GM19193 (cell line): ENCODE results near the gene SLC4A4.

Experiments used
- POLR2A ChIP-seq: IDR thresholded peaks from 4 replicates; pipeline ENCODE4 v1.6.1; 2011; ENCODE audit not compliant: insufficient read depth, insufficient read length; ENCODE audit errors: extremely low read depth

SLC4A4 gene

DNA sequence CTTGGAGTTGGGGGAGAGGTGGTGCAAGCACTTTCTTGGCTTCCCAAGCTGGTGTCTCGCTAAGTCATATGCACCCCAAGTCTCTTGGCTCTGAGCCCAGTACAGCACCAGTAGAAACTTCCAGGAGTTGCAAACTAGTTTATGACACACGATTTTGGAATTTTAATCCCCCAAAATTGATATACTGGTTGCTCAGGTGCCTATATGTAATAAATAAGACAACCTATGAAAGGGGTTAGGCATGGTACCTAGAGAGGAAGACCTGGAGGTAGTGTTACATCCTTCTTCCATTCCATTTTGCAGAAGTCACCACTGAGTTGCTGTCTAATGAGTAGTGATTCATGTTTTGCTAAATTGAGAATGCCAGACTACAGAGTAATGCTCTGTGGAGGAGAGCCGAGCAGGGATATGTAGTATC lies 4.3 kb upstream of the SLC4A4 start:
- TF ChIP-seq POLR2A = no peak

DNA sequence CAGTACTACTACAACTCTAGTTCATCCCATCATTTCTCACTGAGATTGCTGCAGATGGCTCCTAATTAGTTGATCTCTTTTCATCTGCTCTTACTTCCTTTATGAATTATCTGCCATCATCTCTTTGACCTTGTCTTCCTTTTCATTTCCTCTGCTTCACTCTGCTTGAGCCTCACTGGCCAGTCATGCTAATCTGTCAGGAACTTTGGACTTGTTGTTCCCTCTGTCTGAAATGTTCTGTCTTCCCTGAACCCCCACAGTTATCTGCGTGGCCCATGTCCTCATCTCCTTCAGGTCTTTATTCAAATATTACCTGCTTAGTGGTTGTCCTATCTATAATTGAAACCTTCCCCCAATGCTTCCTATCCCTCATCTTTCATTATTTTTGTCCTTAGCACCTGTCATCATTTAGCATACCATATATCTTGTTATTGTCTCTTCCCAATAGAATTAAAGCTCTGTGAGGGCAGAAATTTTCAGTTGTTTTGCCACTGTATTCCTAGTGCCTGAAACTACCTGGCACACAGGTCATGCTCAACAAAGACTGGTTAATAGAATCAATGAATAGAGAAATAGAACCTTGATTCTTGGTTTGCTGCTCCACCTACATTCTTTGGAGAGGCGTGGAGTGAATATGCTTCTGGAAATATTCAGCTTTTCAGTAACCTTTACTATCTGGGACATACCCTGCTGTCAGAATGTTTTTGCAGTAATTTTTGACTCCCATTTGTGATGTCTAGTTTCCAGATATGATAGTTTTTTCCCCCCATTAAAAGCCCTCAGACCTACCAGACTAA lies 5.0 kb downstream of the SLC4A4 start:
- TF ChIP-seq POLR2A = no peak

DNA sequence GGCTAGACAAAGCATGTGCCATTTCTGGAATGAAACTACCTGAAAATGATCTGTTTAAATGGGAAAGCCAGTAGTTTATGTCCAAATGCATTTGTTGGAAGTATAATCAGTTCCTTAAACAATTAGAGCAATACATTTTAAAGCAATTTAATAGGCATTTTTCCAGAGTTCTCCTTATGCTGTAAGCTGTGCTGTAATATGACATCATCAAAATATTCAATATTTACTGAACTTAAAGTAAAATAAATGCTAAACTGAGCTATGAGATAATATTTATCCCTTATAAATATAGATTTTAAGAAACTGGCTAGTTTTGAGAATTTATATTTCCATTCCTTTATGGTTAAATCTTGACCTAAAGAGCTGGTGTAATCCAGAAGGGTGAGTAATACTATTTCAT lies 7.9 kb downstream of the SLC4A4 start:
- TF ChIP-seq POLR2A = no peak

DNA sequence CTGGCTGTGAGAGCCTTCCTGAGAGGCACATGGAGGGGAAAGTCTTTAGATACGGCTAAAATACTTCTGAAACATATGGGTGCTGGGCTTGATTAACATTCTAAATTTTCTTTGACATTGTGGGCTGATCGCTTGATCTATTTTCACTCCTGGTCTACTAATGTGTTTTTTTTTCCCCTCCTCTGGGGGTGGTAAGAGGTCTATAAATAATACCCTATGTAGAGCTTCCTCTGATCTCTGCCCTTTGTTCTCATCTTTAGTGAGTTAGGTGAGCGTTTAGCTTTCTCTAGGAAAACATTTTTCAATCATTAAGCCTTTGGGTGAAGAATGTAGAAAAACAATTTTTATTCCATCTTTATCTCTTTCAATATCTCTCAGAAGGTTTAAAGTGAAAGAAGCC lies 9.8 kb downstream of the SLC4A4 start:
- TF ChIP-seq POLR2A = no peak

DNA sequence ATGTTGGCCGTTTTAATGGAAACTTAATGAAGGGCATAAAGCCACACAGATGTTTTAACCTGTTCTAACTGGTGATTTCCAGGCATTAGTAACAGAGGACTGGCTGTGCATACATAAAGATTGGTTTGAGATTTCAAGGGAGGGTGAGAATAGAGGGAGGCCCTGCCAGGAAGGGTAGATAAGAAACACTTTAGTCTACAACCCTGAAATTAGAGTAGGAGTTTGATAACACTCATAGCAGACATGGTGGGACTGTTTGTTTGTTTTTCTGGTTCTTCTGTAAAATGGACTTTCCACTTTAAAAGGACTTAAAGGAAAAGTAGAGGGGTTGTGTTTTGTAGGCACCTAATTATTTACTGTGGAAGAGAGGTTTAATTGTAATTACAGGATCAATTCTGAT lies 16.2 kb downstream of the SLC4A4 start:
- no peak for TF ChIP-seq POLR2A

DNA sequence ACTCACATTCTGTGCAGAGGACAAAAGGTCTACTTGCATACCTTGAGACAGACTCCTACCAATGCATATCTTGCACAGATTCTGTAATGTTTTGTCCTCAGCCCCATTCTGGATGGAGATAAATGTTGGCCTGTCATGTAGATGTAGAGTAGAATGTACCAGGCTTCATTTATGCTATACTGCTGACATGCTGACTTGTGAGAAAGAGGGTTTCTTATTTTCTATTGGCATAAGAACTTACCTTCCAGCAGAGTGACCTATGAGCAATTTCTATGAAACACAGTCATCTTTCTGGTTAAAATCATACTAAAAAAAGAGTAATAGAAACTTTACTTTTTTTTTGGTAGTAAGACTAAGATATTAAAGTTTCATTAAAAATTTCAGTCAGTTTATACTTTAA lies 17.2 kb downstream of the SLC4A4 start:
- TF ChIP-seq POLR2A = no peak

DNA sequence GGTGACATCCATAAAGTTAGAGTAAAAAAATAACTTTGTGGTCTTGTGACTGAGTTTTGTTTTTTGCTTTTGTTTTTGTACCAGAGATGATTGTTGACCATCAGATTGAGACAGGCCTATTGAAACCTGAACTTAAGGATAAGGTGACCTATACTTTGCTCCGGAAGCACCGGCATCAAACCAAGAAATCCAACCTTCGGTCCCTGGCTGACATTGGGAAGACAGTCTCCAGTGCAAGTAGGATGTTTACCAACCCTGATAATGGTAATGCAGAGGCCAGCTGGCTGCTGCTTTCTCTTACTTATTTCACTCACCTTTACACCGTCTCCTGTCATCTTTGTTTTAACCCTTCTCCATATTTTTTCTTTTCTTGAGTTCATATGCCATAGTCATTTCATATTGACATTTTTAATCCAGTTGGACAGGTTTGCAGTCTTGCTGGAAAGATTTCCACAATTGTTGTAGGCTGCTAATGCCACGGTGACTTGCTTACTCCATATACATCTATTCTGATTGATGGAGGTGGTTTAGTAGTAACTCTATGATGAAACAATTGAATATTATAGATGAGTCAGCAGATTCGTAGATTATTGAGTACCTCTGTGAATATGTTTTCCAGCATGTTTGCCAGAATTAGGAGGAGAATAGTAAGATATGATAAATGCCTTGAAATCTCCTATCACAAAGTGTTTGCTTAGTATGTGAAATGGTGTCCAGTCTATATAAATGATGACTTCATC lies 18.3 kb downstream of the SLC4A4 start:
- no peak for TF ChIP-seq POLR2A

DNA sequence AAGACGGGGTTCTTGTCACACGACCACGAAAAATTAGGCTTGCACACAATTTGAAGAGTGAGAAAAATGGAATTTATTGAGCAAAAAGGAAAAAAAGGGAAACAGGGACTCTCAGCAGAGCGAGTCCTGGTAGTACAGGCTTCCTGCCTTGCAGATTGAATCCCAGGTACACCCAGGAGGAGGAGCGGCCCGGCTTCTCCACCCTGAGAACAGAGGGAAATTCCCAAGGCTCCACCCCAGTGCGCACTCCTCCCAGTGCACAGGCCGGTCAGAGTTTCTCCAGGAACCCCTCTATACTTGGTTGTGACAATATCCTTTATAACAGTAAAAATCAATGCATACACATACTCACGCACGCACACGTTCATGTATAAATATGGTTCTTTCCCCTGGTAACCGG lies 22.0 kb downstream of the SLC4A4 start:
- no peak for TF ChIP-seq POLR2A

DNA sequence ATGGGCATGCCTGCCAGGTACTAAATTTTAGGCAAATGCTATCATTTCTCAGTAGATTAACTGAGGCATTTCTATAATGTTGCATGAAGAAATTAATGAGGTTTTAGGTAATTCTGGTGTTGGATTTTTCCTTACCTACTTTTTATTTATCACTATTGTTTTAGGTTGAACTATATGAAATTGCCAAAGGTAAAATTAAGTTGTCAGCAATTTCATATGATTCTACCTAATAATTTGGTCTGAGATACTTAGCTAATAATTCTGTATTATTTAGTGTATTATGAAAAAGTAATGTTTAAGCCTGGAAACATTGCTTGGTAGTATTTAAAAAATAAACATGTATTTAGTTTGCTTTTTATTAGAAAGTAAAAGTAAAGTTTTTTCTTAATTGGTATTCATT lies 22.7 kb downstream of the SLC4A4 start:
- TF ChIP-seq POLR2A = no peak

DNA sequence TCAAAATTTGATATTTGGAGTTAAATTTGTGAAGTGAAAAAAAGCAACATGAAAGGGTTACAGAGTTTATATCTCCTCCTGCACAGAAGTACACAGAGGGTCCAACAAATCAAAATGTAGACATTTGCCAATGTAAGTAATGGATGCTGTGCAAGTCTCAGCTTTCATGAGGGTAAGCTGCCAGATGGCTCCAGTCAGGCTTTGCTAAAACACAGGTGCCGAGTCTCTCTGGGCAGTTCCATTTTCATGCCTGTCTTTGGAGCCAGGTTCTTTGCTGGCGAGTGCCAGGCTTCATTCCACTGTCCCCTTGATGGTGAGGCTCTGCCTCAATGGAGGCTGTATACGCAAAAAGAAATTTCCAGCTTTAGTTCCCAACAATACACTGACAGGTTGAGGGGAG lies 27.9 kb downstream of the SLC4A4 start:
- TF ChIP-seq POLR2A = no peak

DNA sequence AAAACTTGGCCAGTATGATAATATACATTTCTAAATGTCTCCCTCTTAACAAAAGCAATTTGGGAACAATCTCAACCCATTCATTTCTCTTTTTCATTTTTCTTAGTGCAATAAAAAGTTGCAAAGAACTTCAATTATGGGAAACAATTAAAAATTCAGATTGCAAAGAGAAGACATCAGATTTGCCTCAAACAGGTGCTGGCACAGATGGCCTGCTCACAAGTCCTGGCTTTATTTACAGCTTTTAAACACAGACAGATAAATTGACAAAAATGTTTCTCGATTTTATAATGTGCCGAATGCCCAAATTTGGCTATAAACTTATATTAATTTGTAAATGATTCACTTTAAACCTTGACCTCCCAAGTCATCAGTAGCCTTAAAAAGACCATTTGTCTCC lies 28.7 kb downstream of the SLC4A4 start:
- TF ChIP-seq POLR2A = no peak

DNA sequence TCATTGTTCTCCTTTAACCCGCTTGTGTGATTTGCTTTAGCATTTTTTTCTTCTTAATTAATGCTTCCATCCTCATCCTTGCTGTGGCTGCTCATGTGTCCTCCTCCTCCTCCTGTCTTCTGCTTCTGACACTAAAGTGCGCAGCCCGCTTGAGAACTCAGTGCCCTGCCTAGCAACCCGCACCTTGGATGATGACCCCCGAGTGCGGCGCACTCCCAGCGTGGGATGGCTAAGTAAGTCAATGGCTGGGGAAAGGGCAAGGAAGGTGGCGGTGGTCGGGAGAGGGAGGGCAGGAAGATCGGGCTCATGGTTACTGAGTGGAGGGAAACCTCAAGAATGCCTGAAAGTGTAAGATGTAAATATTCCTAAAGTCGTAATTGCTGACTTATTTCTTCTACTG lies 30.1 kb downstream of the SLC4A4 start:
- no peak for TF ChIP-seq POLR2A

DNA sequence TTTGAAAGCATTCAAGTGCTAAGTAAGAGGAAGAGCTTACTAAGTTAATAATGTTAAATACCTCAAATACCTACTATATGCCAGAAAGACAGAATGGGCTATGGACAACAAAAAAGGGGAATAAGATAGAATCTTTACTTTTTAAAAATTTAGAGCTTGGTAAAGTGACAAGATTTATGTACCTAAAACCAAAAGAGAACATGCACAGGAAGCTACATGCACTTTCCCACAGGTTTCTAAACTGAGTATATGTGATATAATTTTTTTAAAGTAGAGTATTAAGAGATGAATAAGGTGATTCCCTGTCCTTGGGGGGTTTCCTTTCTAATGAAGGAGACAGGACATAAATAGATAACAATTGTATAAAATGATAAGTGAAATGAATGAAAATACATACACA lies 30.7 kb downstream of the SLC4A4 start:
- no peak for TF ChIP-seq POLR2A

DNA sequence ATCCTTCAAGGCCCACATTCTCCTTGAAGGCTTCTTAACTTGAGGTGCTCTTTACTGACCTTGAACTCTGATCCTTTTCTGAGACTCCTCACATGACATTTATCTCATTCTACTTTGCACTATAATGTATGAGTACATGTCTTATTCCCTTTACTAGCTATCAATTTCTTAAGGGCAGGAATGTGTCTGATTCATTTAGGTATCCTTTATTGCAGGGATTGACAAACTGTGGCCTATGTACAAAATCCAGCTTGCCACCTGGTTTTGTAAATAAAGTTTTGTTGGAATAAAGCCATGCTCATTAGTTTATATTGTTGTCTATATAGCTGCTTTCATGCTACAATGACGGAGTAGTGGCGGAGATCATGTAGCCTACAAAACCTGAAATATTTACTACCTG lies 36.7 kb downstream of the SLC4A4 start:
- no peak for TF ChIP-seq POLR2A

DNA sequence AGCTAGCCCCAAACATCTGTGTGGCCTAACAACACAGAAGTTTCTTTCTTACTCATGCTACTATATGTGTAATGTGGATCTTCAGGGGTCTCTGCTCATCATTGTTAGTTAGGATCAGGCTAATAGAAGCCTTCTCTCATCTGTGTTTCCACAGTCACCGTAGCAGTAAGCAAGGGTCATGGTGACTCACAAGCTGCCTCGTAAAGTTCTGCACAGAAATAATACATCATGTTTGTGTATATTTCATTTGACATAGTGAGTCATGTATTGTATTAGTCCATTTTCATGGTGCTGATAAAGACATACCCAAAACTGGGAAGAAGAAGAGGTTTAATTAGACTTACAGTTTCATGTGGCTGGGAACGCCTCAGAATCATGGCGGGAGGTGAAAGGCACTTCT lies 38.7 kb downstream of the SLC4A4 start:
- TF ChIP-seq POLR2A = no peak

DNA sequence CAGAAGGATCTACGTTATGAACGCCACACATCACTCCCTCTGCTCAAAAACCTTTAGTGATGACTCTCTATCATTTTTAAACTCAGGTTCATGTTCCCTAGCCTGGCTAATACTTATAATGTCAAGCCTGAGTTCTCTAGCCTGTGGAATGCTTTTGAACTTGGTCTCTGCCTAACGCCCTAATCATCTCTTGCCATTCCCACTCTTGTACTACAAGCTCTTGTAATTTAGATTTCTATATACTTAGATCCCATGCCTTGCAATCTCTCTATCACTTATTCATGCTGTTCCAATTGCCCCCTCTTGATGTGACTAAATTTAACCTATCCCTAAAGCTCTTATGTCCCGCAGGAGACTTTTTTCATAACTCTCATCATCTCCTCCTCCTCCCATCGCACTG lies 40.3 kb downstream of the SLC4A4 start:
- no peak for TF ChIP-seq POLR2A

DNA sequence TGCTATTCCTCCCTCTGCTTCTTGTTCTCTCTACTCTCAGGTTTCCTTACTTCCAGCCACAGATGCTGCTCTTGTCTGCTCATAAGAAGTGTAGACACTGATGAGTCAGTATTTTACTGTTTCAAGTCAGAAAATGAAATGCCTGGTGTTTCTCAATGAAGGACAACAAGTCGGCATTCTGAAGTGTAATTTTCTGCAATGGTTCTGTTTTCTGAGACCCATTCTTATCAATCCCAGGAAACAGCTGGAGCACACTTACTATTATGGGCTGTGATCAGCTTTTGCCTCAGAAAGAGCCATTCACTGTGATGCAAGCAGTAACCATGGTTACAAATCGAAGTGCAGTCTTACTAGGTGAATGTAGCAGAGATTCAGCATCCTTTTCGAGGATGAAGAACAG lies 42.0 kb downstream of the SLC4A4 start:
- no peak for TF ChIP-seq POLR2A

DNA sequence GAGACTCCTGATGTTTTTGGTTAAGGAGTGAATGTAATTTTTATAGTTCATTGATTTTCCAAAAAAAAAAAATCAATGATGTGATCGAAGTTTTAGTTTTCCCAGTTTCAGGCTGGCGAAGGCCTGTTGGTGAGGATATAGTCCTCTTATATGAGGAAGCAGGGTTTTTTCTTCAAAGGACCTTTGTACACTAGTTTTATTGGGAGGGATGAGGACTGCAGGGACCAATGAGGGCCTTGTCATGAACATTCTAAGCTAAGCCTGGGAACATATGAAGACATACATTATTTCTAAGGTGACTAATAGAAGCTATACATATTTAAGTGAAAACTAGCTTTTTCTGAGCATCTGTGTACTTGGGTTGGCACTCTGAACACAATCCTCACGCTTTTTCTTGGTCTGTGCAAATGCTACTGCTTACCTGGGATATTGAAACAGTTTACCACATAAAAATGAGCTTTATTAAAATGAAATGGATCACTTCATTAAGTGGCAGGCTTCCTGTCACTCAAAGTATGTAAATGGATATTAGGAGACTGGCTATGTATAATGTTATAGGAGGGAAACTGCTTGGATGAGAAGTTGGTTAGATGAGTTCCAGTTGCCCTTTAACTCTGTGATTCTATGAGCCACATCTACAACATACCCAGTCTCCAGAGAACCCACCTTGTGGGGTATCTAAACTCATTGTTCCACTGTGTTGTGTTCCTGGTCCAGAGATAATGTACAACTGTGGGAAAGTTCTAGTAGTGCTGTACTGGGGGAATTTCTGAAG lies 43.5 kb downstream of the SLC4A4 start:
- no peak for TF ChIP-seq POLR2A
